Activated naive CD4-positive, alpha-beta T cell (primary cell): ENCODE results near the gene TFPT.
A peak's percentile ranks its signal among the peaks of the same experiment; 100 is the strongest.

Source experiments
- DNase-seq, 4 experiments: peaks; one replicate each; lab custom pipeline; 2025; lab: John Stamatoyannopoulos, UW

TFPT gene

DNA sequence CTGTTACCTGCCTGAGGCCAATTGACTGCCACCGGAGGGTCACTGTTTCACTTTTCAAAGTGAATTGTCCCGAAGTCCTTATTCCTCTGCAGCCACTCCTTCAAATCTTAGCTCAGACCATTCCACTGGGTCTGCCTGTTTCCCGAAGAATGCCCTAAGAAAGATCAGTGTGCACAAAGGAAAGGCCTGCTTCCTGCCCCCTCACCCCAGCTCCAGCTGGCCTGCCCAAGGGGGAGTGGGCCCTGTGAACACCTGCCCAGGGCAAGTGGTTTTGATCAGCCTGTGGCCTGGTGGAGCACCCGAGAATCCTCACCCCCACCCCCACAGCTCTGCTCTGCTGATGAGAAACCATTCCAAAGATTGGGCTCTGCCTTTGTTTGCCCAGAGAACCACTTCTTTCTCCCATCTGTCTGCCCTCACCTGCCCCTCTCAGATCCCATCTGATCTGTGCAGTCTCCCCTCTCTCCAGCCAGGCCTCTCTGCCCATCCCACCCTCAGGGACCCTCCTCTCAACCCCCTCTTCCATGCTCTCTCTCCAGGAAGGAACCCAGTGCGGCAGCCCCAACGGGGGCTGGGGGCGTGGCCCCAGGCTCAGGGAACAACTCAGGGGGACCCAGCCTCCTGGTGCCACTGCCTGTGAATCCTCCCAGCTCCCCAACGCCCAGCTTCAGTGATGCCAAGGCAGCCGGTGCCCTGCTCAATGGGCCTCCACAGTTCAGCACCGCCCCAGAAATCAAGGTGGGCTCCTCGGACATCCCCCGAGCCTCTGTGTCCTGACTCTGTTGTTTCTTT lies 33.8 kb upstream of the TFPT start:
- DNase-seq: no peak

DNA sequence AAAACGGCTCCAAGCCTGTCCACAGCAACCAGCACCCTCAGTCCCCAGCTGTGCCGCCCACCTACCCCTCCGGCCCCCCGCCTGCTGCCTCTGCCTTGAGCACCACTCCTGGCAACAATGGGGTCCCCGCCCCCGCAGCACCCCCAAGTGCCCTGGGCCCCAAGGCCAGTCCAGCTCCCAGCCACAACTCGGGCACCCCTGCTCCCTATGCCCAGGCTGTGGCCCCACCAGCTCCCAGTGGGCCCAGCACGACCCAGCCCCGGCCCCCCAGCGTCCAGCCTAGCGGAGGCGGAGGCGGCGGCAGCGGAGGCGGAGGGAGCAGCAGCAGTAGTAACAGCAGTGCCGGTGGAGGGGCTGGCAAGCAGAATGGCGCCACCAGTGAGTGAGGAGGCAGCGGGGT lies 32.7 kb upstream of the TFPT start:
- no peak for DNase-seq

DNA sequence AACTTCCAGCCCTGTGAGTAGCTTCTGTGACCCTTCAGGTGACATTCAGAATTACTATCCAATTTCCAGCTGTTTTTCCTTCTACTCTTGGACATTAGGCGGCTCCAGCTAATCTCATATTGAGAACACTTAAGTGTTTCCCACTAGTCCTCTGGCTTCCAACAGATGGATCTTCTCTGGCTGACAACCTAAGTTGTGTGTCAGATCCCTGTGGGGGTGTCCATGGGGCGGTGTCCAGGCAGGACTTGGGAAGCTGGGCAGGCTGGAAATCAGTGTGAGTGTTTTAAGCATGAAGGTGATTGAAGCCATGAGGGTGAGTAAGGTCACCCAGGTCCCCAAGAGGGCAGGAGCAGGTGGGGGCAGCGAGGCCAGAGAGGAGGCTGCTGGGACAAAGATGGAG lies 32.2 kb upstream of the TFPT start:
- no peak for DNase-seq

DNA sequence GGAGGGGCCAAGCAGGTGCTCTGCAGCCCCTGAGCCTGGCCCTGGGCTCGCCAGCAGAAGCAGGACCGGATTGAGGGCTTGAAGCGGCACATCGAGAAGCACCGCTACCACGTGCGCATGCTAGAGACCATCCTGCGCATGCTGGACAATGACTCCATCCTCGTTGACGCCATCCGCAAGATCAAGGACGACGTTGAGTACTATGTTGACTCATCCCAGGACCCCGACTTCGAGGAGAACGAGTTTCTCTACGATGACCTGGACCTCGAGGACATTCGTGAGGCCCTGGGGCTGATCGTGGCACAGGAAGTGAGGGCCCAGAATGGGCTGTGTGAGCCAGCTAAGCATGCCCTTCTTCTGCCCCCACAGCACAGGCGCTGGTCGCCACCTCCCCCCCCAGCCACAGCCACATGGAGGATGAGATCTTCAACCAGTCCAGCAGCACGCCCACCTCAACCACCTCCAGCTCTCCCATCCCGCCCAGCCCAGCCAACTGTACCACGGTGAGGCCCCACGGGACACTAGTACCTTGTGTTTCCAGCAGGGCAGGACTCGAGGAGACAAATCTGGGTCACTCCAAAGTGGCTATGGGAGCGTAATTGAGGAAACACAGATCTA lies 30.2 kb upstream of the TFPT start:
- DNase-seq: no peak

DNA sequence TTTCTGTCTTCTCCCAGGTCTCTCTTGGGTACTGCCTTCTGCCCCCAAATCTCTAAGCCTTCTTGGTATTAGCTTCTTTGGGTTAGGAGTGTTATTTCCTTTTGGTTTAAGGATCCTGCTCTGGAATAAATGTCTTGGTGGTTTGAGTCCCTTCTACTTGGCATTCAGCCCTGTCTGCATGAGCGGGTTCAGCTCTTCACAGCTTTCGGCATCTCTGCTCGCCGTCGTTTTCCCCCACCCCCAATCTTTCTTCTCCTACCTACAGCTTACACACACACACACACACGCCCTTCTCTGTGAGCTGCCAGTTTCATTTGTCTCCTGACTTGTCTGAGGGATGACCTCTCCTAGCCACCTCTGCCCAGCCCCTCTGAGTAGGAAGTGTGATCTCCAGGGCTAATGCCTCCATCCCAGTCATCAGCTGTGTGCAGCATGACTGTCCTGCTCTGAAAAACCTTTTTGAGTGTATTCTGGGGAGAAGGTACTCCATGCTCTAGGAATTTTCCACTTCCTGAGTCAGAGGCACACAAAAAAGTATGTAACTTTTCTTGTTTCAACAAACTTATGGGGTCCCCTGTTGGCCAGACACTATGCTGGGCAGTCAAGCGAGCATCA lies 26.8 kb upstream of the TFPT start:
- no peak for DNase-seq

DNA sequence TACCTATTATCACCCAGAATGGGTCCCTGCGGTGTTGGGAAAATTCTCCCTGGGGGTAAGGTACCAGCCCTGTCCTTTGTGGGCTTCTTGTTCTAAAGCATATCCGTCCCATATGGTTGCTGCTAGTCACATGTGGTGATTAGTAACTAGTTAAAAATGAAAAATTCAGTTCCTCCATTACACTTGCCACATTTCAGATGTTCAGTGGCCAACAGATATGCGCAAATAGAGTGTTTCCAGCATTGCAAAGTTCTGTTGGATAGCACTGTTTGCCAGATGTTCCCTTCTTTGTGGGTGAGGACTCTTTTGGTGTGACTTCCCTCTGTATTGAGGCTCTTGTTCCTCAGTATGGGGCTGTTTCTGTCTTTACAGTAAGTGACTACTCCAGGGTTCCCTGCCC lies 25.9 kb upstream of the TFPT start:
- DNase-seq: no peak

DNA sequence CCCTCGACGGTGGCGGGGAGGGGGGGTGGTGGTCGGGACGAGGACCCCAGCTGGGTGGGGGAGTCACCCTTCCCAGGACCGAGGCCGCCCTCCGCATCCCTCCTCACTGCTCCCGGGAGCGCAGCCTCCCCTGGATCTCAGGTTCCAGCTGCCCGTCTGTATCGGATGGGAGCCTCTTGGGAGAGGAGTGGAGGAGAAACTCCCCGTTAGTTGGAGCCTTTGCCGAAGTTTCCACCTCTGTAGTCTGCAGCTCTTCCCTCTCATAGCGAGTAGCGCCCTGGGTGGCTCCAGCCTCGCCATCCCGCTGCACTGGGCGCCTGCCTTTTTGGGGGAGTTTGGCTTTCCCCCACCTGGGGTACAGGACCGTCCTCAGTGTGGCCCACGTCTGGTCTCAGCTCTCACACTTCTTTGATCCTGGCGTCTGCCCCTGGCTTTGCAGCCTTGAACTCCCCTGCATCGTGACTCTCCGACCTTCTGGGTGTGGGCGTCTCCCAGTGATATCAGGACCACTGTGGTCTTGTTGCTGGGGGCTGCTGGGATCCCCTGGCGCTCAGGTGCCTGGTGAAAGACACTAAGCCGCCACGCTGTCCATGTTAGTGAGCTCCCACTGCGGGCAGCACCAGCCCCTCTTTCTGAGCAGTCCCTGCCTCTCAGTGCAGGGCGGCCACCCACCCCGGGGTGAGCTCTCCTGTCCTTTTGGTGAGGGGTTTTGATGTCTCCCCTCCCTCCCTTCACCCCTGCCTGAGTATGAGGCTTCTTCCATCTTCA lies 23.2 kb upstream of the TFPT start:
- DNase-seq: no peak

DNA sequence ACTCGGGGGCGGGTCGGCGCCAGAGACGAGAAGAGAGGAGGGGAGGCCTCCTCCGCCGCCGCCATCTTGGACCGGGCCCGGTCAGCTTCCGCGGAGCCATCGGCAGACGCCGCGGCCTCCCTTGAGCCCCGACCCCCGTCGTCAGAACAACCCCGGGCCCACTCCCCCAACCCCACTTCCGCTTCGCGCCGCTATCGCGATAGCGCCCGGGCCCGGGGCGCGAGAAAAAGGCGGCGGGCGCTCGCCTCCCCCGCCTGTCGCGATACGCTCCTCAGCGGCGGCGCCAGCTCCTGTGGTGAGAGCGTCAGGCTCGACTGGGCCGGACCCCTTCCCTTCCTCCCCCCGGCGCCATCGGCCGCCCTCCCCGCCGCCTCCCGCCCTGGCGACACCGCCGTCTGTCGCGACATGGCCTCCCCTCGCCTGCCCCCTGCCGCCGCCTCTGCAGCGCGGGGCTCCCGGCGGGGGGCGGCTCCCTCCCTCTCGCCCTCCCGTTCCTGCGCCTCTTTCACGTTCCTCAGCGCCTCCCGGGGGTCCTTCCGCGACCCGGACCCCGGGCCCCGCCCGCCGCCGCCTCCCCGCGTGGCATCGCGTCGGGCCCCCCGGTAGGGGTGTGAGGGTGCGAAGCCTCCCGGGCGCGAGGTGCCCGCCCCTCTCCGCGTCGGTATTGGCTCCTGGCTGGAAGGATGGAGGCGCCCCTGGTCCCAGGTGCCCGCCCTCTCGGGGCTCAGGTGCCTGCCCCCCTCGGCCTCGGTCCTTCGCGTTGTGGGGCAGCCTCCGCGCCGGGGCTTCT lies 22.4 kb upstream of the TFPT start, which contains the start of gene CNOT3:
Gene CNOT3, plus strand, starts transcription at position 64 of the 790 bp plus-strand sequence. CDS start 5,217 bp downstream, outside the sequence.
- DNase-seq: peak in 1 of 4 experiments; percentile 37

DNA sequence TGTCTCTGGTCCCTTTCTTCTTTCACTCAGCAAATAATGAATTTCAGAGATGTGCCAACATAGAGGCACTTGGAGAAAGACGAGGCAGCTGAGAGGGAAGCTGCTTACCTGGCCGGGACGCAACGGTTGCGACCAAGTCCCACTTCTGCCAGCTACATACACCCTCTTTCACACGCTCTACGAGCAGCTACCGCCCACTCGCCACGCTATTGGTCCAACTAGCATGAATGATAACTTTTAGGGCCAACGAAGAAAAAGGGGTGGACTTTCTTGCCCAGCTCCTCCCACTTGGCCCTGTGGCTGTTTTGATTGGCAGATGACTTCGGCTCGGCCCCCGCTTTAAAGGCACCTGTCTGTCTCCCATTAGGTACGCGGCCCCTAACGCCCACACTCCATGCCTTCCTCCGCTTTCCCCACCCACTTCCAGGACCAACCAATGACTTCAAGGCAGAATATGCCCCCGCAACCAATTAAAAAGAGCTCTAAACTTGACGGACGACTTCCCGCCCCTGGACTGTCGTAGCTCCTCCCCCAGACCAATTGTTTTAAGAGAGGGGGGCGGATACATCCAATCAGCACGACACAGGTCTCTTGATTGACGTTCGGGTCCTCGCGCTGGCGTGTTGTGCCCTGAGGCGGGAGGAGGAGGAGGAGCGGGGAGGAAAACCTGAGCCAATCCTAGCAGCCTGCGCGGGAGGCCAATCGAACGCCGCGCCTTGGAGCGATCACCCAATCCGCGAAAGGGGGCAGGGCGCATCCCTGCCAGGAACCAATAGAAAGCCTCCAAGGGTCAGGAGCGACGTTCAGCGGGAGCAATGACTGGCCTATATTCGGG lies 21.6 kb upstream of the TFPT start:
- peak; percentile 95 to 97 (median 96) for DNase-seq

DNA sequence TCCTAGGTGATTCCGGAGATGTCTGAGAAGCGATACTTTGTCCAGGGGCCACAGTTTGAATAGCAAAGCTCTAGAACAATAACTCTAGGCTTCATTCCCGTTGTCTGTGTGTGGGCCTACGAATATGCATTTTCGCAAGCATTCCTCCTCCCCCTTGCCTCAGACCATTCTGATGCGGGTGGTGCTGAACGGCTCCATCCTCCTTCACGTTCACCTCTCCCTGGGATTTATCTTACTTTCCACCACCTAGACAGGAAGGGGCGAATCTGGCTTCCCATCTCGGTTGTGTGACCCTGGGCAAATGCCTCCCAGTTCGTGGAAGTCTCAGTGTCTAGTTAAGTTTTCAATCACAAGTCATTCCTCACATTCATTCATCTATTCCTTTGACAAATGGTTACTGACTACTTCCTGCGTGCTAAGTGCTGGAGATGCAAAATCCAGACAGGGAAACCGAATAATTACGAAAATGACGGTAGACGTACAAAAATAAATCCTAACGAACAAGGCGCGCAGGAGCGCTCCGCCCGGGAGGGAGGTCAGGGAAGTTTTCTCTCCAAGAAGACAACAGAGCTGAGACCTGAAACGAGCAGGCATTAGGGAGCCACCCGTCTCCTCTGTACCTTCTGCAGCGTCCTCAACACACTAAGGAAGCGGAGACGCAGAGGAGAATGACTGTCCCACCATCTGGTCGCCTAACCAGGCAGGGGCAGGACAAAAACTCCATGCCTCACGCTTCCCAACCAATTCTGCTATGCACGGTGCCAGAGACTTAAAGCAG lies 20.8 kb upstream of the TFPT start:
- no peak for DNase-seq

DNA sequence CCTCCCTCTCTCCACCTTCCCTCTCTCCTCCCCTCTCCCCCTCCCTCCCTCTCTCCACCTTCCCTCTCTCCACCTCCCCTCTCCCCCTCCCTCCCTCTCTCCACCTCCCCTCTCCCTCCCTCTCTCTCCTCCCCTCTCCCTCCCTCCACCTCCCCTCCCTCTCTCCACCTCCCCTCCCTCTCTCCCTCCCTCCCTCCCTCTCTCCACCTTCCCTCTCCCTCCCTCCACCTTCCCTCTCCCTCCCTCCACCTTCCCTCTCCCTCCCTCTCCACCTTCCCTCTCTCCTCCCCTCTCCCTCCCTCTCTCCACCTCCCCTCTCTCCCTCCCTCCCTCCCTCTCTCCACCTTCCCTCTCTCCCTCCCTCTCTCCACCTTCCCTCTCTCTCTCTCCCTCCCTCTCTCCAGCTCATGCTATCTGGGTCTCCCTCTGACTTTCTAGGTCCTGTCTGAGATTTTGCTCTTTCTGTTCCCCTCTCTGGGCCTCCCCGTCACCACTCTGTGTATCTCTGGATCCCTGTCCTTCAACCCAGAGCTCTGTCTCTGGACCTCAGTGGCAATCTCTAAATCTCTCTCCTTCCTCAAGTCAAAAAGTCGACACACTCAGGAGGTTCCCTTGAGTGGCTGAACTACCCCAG lies 18.6 kb upstream of the TFPT start:
- no peak for DNase-seq

DNA sequence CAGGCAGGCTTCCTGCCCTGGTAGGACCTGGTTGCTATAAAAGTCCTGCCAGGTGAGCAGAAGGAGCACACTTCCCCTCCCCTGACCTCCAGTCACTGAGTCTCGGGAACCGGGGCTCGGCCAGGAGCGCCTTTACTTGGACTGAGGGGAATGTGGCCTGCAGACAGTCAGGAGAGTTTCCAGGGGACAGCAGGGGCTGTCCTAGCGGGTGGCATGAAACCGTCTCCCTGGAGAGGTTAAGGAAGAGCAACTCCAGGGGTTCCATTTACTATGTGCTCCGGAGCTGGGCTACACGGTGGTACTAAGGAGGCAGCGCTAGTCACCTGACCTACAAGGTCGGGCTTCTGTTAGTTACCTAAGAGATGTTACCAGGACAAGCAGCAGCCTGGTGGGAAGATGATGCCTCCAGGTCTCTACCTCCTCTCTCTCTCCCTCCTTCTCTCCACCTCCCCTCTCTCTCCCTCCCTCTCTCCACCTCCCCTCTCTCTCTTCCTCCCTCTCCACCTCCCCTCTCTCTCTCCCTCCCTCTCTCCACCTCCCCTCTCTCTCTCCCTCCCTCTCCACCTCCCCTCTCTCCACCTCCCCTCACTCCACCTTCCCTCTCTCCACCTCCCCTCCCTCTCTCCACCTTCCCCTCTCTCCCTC lies 18.0 kb upstream of the TFPT start:
- no peak for DNase-seq

DNA sequence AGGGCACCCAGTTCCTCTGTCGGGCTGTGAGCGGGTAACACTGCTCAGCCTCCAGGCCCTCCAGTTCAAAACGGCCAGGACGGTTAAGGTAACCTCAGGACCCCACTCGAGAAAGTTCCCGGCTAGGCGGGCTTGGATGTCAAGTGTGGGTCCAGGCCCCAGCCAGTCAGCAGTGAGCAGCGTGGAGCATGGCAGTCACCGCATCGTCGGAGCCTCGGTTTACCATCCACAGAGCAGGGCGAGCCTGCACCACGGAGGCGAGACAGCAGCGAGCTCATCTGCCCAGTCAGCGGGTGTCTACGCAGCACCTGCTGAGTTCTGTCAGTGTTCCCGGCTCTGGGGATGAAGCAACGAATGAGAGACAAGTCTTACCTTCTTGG lies 14.2 kb upstream of the TFPT start:
- no peak for DNase-seq

DNA sequence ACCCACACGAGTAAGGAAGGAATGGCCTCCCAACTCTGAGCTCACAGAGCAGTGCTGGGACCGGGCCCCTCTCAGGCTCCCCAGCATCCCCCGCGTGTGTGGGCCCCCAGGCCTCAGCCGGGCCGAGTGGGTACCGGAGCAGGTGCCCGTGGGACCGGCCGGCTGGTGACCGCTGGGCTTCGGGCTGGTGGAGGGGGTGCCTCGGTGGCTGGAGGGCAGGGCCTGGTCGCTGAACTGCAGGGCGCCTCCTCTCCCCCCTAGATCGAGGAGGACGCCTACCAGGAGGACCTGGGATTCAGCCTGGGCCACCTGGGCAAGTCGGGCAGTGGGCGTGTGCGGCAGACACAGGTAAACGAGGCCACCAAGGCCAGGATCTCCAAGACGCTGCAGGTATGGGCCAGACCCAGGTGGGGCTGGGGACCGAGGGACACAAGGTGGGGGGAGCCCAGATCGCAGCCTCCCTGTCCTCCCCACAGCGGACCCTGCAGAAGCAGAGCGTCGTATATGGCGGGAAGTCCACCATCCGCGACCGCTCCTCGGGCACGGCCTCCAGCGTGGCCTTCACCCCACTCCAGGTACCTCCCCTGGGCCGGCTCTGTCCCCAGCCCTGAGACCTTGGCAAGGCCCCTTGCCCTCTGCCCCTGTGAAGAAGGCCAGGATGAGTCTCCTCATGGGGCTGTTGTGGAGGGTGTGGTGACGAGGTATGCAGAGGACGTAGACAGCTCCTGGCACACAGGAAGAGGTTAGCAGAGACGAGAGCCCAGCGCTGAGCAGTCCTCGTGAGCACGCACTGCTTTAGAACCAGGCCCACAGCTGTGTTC lies 13.5 kb upstream of the TFPT start:
- DNase-seq: no peak

DNA sequence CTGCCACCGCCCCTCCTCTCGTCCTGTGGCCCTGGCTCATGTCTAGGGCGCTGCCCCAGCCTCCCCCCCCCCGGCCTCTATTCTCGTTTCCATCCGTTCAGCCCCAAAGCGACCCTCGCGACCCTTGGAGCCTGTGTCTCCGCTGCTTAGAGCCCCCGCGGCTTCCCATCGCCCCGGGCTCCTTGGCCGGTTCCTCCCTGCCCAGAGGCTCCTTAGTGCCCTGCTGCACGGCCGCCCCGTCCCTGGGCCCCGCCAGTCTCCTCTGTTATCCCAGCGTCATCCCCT lies 12.9 kb upstream of the TFPT start:
- DNase-seq: no peak

DNA sequence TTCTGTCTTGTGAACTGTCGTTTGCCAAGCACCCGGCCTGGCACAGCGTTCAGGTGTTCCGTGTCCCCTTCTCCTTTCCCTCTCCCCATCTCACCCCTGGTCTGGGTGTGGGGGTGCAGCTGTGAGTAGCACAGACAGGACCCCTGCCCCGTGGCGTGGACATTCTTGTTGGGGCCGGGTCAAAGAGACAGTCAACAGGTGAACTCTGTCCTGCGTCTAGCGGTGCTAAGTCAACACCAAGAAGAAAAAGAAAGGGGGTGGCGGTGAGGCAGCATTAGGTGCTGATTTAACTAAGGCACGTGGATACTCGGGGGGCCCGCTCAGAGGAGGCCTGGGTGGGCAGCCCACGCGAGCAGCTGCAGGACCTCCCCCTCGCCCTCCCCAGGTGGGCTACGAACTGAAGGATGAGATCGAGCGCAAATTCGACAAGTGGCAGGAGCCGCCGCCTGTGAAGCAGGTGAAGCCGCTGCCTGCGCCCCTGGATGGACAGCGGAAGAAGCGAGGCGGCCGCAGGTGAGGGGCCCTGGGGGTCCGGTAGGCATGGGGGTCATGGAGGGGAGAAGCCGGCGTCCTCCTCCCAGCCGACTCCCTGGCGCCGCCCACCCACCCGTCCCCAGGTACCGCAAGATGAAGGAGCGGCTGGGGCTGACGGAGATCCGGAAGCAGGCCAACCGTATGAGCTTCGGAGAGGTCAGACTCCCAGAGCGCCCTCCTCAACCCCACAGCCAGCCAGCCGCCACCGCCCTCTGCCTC lies 12.4 kb upstream of the TFPT start:
- no peak for DNase-seq

DNA sequence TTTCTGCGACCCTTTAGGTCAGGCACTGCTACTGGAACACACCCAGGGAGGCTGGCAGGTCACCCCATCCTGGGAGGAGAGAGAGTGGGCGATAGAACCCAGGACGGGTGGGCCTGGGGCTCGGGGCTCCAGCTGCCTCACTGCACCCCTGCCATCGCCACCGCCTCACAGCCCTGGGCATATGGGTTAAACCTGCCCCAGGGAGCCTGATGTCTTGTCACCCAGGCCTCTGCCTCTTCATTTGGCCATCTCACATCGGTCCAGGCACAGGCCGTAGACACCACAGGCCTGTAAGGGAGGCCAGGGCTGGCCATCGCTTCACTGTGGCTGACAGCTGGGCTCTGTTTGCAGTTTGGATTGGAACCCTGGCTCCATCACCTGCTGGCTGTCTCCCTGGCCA lies 10.3 kb upstream of the TFPT start:
- no peak for DNase-seq

DNA sequence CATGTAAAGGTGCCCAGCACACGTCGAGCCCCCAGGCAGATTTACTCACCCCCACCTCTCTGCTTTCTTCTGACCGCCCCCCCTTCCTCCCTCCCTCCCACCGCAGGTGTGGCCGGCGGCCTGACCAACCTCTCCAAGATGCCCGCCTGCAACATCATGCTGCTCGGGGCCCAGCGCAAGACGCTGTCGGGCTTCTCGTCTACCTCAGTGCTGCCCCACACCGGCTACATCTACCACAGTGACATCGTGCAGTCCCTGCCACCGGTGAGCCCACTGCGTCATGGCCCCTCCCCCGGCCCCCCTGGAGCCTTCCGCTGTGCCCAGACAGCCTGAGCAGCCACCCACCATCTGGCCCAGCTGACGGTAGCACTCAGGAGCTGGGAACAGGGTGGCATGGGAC lies 8.9 kb upstream of the TFPT start:
- no peak for DNase-seq
